ENCODE results near the gene COMMD7.
A peak's percentile ranks its signal among the peaks of the same experiment; 100 is the strongest.
"Not testable (repeated sequence)": the region's sequence is repeated elsewhere in the genome, so short reads cannot be mapped to it uniquely, and the experiment has no call there.

COMMD7 gene

DNA sequence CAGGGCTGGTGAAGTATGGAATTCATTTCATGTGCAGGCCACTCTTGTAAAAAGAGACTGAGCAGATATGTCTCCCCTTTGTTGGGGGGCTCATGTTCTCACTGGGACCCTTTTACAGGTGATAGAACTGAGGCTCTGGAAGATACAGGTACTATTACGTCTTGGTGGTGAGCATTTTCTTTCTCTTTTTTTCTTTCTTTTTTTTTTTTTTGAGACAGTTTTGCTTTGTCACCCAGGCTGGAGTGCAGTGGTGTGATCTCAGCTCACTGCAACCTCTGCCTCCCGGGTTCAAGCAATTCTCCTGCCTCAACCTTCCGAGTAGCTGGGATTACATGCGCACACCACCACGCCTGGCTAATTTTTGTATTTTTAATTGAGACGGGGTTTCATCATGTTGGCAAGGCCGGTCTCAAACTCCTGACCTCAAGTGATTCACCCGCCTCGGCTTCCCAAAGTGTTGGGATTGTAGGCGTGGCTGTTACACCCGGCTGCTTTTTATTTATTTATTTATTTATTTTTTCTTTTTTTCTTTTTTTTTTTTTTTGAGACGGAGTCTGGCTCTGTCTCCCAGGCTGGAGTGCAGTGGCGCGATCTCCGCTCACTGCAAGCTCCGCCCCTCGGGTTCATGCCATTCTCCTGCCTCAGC, 22.1 kb upstream of the COMMD7 start:
- not testable (repeated sequence) for DNase-seq (ENCODE audit: low read depth)

- no peak for DNase-seq (ENCODE audit: low read depth)
These were observed 21.0 kb upstream of the COMMD7 start for GRCh38 chr20:32764005-32764960.

DNA sequence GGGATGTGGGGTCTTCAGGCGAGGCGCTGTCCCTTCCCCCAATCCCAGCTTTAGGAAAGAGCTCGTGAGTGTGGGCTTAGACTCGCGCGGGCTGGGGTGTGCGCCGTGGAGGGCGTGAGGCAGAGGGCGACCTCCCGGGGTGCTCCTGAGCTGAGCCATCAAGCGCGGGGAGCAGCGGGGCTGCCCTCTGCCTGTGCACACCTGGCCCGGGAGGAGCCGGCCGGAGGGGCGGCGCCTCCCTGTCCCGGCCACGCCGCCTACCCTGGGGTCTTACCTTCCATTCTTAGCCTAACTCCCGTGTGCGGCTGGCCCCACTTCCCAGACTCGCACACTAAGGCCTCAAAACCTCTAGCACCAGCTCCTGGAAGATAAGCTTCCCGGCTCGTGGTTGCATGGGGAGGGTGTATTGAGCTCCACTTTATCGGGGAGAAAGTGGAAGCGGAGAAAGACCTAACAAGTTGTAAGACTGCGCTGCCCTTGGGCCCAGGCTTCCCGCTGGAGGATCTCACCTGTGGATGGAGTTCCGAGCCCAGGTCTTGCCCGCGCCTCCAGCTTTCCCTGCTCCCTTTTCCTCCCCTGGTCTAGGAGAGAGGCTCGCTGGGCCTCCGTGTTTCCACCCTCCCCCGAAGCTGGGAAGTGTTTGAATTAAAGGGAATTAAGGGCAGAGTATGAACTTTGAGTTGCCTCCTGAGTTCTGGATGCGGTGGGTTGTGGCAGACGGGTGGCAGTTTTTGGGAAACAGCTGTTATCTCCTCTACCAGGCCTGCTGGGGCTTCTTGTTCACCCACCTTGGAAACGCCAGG, 20.1 kb upstream of the COMMD7 start:
- no peak for DNase-seq (ENCODE audit: low read depth)

- DNase-seq (ENCODE audit: low read depth), result no peak
These were observed 19.5 kb upstream of the COMMD7 start for GRCh38 chr20:32762754-32763201.

GRCh38 chr20:32761831-32762753, 18.8 kb upstream of the COMMD7 start, which contains the start of gene DNMT3B:
Gene DNMT3B, plus strand, starts transcription at chr20:32762385. Its CDS starts 17,939 bp downstream, at chr20:32780324.
- DNase-seq (ENCODE audit: low read depth), result peak; percentile 61

DNA sequence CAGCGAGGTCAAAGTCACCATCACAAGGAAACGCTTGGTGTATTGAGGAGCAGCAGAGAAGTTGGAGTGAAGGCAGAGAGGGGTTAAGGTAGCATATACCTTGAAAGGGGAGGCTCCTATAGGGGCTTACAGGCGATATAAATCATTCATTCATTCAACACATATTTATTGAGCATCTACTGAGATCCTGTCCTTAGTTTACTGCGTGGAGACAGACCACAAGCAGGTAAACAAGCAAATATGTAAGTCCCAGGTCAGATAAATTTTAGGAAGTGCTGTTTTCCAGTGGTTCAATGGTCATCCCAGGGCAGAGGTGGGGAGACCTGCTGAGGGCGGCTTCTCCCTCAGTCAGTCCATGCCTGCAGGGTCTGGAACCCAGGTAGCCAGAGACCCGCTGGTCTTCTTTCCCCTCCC, 18.2 kb upstream of the COMMD7 start:
- no peak for DNase-seq (ENCODE audit: low read depth)

- DNase-seq (ENCODE audit: low read depth), result no peak
These were observed 12.9 kb upstream of the COMMD7 start for GRCh38 chr20:32756156-32756555.

- DNase-seq (ENCODE audit: low read depth), result no peak
These were observed 10.5 kb upstream of the COMMD7 start for GRCh38 chr20:32753731-32754130.

DNA sequence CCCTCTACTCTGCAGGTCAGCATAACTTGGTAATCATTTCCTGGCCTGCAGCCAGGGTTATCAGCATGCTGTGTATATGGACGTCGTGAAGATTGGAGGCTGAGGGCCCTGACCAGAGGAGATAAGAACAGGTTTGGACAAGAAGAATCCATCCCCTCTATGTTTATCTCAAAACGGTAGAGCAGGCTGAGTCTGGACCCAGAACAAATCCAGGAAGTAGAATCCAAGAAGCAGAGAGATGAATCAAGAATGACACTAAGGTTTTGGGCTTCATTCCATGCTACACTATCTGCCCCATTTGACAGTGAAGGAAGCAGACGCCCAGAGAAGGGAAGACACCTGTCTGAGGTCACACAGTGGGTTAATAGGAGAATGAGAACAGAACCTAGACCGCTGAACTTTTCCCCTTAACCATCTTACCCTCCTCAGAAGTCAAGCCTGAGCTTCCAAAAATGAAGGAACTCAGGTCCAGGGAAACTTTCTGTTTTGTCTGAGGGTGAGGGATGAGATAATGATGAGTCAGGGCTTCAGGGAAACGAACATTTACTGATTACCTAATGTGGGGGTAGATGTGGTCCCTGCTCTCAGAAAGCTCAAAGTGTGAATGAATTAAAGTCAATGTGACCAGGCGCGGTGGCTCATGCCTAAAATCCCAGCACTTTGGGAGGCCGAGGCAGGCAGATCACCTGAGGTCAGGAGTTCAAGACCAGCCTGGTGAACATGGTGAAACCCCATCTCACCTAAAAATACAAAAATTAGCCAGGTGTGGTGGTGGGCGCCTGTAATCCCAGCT, 9.4 kb upstream of the COMMD7 start:
- no peak for DNase-seq (ENCODE audit: low read depth)

DNA sequence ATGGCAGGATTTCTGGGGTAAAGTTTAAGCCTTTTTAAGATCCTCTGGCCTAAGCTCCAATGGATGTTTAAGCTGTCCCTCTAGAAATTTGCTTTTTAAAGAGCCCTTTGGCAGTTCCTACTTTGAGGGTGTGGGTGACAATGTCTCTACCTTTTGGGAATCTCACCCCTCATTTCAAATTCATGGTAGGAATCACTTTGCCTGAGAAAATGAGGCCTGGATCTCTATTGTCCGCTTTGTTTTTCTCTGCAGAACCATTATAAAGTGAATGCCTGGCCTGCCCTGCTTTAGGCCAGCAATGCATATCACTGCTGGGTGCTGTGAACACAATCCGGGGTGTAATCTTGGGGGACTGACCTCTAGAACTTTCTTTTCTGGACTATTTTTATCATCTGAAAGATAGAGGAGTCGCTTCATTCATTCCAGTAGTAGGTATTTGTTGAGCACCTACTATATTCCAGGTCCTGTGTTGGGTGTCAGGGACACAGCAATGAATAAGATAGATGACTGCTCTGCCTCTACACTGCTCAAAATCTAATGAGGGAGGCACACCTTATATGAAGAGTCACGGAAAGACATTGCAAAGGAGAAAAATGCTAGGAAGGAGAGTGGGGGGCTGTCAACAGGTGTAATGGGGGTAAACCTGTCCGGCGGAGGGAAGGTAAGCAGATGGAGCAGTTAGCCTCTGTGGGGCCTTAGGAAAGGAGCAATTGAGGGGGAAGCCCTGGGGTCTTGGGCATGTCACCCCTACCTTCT, 8.6 kb upstream of the COMMD7 start:
- no peak for DNase-seq (ENCODE audit: low read depth)

DNA sequence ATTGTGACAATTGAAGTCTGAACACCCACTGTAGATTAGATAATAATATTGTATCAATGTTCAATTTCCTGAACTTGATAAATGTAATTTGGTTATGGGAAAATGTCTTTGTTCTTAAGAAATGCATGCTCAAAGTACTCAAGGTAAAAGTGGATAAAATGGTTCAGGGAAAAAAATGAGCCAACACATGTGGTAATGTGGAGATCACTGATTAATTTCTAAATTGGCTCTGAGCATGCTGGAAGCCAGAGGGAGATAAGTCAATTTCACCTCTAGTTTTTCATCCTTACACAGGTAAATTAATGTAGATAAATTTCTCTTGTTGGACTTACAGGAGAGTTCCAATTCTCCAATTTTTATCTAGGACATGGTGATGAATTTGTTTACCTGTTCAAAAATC, 8.0 kb upstream of the COMMD7 start:
- no peak for DNase-seq (ENCODE audit: low read depth)

- DNase-seq (ENCODE audit: low read depth), result no peak
These were observed 6.8 kb upstream of the COMMD7 start for GRCh38 chr20:32749914-32750637.

DNA sequence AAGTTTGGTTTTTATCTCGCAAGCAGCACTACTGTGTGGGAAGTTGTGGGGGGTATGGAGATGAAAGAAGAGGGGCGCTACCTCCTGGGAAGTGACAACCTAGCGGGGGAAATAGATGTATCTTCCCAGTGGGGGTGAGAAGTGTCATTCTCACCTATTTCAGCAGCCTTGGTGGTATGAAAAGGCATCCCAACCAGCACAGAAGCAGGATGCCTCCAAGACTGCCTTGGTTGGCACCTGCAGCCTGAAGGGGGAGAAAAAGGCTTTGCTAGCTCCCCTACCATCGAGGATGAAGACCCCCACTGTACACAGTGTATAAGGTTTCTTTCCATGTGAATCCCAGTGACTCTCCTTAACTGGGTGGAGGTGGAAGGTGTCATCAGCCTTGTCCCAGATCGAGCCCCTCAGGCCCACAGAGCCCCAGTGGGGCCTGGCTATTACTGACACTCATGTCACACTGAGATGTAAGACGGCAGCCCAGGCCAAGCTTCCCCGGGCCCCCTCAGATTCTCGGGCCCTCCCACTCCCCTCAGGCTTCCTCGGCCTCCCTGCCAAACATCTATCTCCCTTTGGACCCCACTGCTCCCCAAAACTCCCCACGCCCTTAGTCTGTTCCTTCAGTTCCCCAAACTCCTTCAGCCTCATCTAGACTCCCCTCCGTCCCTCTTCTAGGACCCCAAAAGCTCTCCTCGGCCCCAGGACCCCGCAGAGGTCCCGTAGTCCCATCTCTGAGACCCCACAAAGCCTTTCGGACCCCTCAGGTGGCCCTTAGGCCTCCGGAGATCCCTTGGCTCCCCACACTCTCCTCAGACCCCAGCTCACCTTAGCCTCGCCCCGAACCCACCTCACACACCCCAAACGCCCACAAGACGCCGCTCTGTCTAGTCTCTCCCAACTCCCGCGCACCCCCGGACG, 688 bp downstream of the COMMD7 start:
- DNase-seq (ENCODE audit: low read depth), result no peak

- DNase-seq (ENCODE audit: low read depth), result no peak
These were observed 2.1 kb downstream of the COMMD7 start for GRCh38 chr20:32741151-32741550.

DNA sequence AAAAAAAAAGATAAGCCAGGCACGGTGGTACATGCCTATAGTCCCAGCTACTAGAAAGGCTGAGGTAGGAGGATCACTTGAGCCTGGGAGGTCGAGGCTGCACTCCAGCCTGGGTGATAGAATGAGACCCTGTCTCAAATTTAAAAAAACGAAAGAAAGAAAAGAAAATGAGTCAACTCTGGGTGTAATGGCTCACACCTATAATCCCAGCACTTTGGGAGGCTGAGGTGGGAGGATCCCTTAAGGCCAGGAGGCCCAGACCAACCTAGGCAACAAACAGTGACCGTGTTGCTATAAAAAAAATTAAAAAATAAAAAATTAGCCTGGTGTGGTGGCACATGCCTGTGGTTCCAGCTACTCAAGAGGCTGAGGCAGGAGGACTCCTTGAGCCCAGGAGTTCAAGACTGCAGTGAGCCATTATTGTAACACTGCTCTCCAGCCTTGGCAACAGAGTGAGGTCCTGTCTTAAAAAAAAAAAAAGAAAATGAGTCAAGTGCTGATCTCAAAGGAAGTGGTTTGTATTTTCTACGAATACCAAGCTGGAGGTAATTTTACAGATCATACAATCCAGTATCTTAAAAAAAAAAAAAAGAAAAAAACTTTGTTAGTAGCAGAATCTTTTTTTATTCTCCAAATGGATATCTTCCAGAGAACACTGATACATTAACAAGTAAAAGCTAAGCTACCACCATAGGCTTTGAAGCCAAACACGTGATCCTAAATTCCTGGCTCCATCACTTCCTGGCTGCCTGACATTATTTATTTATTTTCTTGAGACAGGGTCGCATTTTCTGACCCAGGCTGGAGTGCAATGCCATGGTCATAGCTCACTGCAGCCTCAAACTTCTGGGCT, 5.7 kb downstream of the COMMD7 start:
- peak; percentile 24 for DNase-seq (ENCODE audit: low read depth)

GRCh38 chr20:32731882-32732266, 11.4 kb downstream of the COMMD7 start:
- no peak for DNase-seq (ENCODE audit: low read depth)

DNA sequence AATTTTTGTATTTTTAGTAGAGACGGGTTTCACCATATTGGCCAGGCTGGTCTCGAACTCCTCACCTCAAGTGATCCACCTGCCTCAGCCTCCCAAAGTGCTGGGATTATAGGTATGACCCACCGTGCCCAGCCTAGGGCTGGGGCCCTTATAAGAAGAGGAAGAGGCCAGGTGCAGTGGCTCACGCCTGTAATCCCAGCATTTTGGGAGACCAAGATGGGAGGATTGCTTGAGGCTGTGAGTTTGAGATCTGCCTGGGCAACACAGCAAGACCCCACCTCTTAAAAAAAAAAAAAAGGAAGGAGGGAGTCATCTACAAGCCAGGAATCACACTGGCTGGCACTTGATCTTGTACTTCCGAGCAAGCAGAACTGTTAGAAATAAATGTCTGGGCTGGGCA, 13.9 kb downstream of the COMMD7 start:
- not testable (repeated sequence) for DNase-seq (ENCODE audit: low read depth)

Data from stimulated activated CD4-positive, alpha-beta T cell treated with anti-CD3 and anti-CD28 coated beads, Interleukin-2, amount 100 ng/mL, for 4 hours (primary cell).